Measurements from ENCODE around the gene MTMR11. TPM values are rescaled to one million over a fixed set of nuclear protein-coding genes. Genes with fewer than 3 reads are reported as not detected.

Gene MTMR11
- total and polyA plus RNA-seq, 2 of the 13 experiments (the other 11 are each of a cell fraction or from before 2014, with no cell fraction given) = 0.49 to 2.8 TPM

DNA sequence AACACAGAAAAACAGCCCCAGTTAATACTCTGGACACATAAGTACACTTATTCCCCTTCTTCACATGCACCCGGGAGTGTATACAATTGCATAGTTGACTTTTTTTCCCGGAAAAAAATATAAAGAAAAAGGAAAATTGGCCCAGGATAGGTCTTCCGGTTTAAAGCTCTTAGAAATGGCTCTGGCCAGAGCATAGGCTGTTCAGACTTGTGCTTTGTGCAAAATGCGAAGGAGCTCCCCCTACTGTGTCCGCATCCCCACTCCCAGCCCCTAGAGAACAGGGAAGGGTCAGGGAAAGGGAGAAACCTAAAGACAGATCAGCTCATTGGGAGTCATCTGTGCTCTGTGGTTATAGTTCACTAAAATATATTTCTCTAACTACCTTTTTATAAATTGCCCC, 5.5 kb upstream of the MTMR11 start:
- no peaks in the 10 kb centered on the region for H3K9me3 ChIP-seq (ENCODE audit: low read length)
- H3K27ac ChIP-seq (ENCODE audit: extremely low read length, insufficient read depth, low read length) = no peak overlapping the region
- no peak overlapping the region for H3K4me2 ChIP-seq (ENCODE audit: low read depth, low read length)
- peak; percentile 56 for DNase-seq (ENCODE audit: low spot score)
- BruUV-seq (replicated peaks) = no TSS peak
- POLR2A ChIA-PET = interaction anchor here (1.1 to 1.7 kb wide), 2 partner anchors 54 to 69 kb away, joined by 3 to 22 read pairs; partner anchors contain the start of gene OTUD7B
- no peaks in the 10 kb centered on the region for H4K20me1 ChIP-seq (ENCODE audit: insufficient read depth, low read length)
- ATAC-seq = peak; percentile 80
- FAIRE-seq = peak; percentile 56
- in situ Hi-C loops (cut with HindIII; ENCODE audit: extremely low pct_ligation_motif_present, low pct_unique_long_range_greater_than_20kb) (no loop called here), intact Hi-C loops (cut with micrococcal nuclease; ENCODE audit: unreplicated experiment) (loop anchor here (1.0 kb wide), 1 partner anchor 54 kb away; no protein-coding TSS in a partner anchor)
- CTCF ChIA-PET (ENCODE audit: low intra/inter-chr PET ratio, low total read pairs) = interaction anchor here (1.3 kb wide), 1 partner anchor 54 kb away, joined by 6 read pairs; no protein-coding TSS in a partner anchor
- 44% methylated on average over 5 of the region's 5 CpGs for WGBS (ENCODE audit: low lambda C conversion rate)
- peaks cover 33% of the 10 kb centered on the region for H3K4me1 ChIP-seq (ENCODE audit: insufficient read depth, low read length)
- H2AFZ ChIP-seq (ENCODE audit: low read length) = no peak overlapping the region
- no peak overlapping the region for H3K4me3 ChIP-seq (replicated peaks in 1 of 3; ENCODE audit: insufficient read depth in 1 of 3, low read depth in 2 of 3, low read length in 3 of 3)
- H3K36me3 ChIP-seq (replicated peaks in 1 of 2; ENCODE audit: control insufficient read depth in 1 of 2, insufficient read depth in 2 of 2, low read length in 2 of 2) = peaks cover 5 to 22% of the 10 kb centered on the region in 2 experiments; a peak in 3 of 5 replicates
- H3K9ac ChIP-seq (ENCODE audit: insufficient read depth, low read depth, low read length) = no peak overlapping the region
- H3K79me2 ChIP-seq (ENCODE audit: insufficient read depth, low read length) = no peaks in the 10 kb centered on the region
- no peaks in the 10 kb centered on the region for H3K27me3 ChIP-seq (ENCODE audit: control insufficient read depth in 1 of 2, insufficient read depth in 2 of 2, low read length in 2 of 2)
- TF ChIP-seq ZNF703 (CRISPR knock-in tag; IDR thresholded peaks at IDR 0.05; ENCODE audit: borderline replicate concordance) (no peak), ZNF660 (CRISPR knock-in tag; IDR thresholded peaks at IDR 0.05; ENCODE audit: borderline replicate concordance, low read depth) (no peak), DNMT3B (CRISPR knock-in tag; conservative IDR thresholded peaks at IDR 0.05) (no peak), RAD21 (CRISPR knock-in tag; IDR thresholded peaks at IDR 0.05) (peak; percentile 22; the same call in 1 of the 2 replicates), ZNF780A (CRISPR knock-in tag; IDR thresholded peaks at IDR 0.05) (no peak), HNF4G (IDR thresholded peaks at IDR 0.05; ENCODE audit: borderline replicate concordance, low read depth, low read length) (no peak), HNF4G (CRISPR knock-in tag; IDR thresholded peaks at IDR 0.05; ENCODE audit: borderline replicate concordance, low read depth) (no peak), THAP11 (CRISPR knock-in tag; IDR thresholded peaks at IDR 0.05) (0 out of 2 replicates have a peak, but pooled peaks have one; percentile 15), SNAI1 (CRISPR knock-in tag; IDR thresholded peaks at IDR 0.05; ENCODE audit: borderline replicate concordance) (no peak), IKZF1 (IDR thresholded peaks at IDR 0.05) (no peak), ZNF33B (CRISPR knock-in tag; IDR thresholded peaks at IDR 0.05) (no peak), RELA (CRISPR knock-in tag; IDR thresholded peaks at IDR 0.05) (no peak), IRX3 (CRISPR knock-in tag; IDR thresholded peaks at IDR 0.05; ENCODE audit: borderline replicate concordance, low read depth) (no peak), SMC3 (IDR thresholded peaks at IDR 0.05; ENCODE audit: low read length) (peak; percentile 50; the same call in 1 of the 2 replicates)
- TF ChIP-seq, protein P1, sequence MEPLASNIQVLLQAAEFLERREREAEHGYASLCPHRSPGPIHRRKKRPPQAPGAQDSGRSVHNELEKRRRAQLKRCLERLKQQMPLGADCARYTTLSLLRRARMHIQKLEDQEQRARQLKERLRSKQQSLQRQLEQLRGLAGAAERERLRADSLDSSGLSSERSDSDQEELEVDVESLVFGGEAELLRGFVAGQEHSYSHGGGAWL (CRISPR knock-in tag; IDR thresholded peaks at IDR 0.05) = no peak
- TF ChIP-seq, protein P2, sequence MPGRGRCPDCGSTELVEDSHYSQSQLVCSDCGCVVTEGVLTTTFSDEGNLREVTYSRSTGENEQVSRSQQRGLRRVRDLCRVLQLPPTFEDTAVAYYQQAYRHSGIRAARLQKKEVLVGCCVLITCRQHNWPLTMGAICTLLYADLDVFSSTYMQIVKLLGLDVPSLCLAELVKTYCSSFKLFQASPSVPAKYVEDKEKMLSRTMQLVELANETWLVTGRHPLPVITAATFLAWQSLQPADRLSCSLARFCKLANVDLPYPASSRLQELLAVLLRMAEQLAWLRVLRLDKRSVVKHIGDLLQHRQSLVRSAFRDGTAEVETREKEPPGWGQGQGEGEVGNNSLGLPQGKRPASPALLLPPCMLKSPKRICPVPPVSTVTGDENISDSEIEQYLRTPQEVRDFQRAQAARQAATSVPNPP (CRISPR knock-in tag; IDR thresholded peaks at IDR 0.05) = no peak
- TF ChIP-seq, protein P3, sequence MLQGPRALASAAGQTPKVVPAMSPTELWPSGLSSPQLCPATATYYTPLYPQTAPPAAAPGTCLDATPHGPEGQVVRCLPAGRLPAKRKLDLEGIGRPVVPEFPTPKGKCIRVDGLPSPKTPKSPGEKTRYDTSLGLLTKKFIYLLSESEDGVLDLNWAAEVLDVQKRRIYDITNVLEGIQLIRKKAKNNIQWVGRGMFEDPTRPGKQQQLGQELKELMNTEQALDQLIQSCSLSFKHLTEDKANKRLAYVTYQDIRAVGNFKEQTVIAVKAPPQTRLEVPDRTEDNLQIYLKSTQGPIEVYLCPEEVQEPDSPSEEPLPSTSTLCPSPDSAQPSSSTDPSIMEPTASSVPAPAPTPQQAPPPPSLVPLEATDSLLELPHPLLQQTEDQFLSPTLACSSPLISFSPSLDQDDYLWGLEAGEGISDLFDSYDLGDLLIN (CRISPR knock-in tag; IDR thresholded peaks at IDR 0.05; ENCODE audit: borderline replicate concordance) = no peak
- TF ChIP-seq, protein P4, sequence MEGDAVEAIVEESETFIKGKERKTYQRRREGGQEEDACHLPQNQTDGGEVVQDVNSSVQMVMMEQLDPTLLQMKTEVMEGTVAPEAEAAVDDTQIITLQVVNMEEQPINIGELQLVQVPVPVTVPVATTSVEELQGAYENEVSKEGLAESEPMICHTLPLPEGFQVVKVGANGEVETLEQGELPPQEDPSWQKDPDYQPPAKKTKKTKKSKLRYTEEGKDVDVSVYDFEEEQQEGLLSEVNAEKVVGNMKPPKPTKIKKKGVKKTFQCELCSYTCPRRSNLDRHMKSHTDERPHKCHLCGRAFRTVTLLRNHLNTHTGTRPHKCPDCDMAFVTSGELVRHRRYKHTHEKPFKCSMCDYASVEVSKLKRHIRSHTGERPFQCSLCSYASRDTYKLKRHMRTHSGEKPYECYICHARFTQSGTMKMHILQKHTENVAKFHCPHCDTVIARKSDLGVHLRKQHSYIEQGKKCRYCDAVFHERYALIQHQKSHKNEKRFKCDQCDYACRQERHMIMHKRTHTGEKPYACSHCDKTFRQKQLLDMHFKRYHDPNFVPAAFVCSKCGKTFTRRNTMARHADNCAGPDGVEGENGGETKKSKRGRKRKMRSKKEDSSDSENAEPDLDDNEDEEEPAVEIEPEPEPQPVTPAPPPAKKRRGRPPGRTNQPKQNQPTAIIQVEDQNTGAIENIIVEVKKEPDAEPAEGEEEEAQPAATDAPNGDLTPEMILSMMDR (CRISPR knock-in tag; IDR thresholded peaks at IDR 0.05) = peak; percentile 64
- TF ChIP-seq, protein P5, sequence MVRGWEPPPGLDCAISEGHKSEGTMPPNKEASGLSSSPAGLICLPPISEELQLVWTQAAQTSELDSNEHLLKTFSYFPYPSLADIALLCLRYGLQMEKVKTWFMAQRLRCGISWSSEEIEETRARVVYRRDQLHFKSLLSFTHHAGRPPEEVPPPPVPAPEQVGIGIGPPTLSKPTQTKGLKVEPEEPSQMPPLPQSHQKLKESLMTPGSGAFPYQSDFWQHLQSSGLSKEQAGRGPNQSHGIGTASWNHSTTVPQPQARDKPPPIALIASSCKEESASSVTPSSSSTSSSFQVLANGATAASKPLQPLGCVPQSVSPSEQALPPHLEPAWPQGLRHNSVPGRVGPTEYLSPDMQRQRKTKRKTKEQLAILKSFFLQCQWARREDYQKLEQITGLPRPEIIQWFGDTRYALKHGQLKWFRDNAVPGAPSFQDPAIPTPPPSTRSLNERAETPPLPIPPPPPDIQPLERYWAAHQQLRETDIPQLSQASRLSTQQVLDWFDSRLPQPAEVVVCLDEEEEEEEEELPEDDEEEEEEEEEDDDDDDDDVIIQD (CRISPR knock-in tag; IDR thresholded peaks at IDR 0.05; ENCODE audit: low read depth) = no peak
